KMS-11 (cell line): ENCODE results near the gene PYHIN1.

Experiments used
- H2AFZ ChIP-seq: fragments of 200-600 bp; sonication (generic); 2 replicates; pipeline ENCODE4 v1.6.1; 2016; ENCODE audit warnings: antibody characterized with exemption, mixed run types, low read depth
- H3K27ac ChIP-seq: fragments of 200-600 bp; sonication (generic); 2 replicates; pipeline ENCODE4 v1.6.1; 2016; ENCODE audit warnings: mild to moderate bottlenecking, mixed run types
- H3K27me3 ChIP-seq: fragments of 200-600 bp; sonication (generic); 2 replicates; pipeline ENCODE4 v1.6.1; 2017; ENCODE audit warnings: mild to moderate bottlenecking, low read depth, mixed run types, moderate library complexity; ENCODE audit not compliant: insufficient read depth
- H3K36me3 ChIP-seq: fragments of 200-600 bp; sonication (generic); 2 replicates; pipeline ENCODE4 v1.6.1; 2017; ENCODE audit warnings: mild to moderate bottlenecking, mixed run types; ENCODE audit not compliant: insufficient read depth
- H3K4me1 ChIP-seq: fragments of 200-600 bp; sonication (generic); 2 replicates; pipeline ENCODE4 v1.6.1; 2016; ENCODE audit warnings: mild to moderate bottlenecking, low read depth, mixed run types; ENCODE audit not compliant: poor library complexity, severe bottlenecking
- H3K4me2 ChIP-seq: fragments of 200-600 bp; sonication (generic); 2 replicates; pipeline ENCODE4 v1.7.0; 2016; ENCODE audit warnings: mild to moderate bottlenecking, mixed run types
- H3K4me3 ChIP-seq: fragments of 200-600 bp; sonication (generic); IDR thresholded peaks from 2 replicates; pipeline ENCODE4 v1.6.1; 2017; ENCODE audit warnings: low read depth, low read length, mixed read lengths; ENCODE audit not compliant: insufficient read depth
- H3K79me2 ChIP-seq: fragments of 200-600 bp; sonication (generic); 2 replicates; pipeline ENCODE4 v1.6.1; 2016; ENCODE audit warnings: low read depth, mixed run types; ENCODE audit not compliant: insufficient read depth
- H3K9ac ChIP-seq: fragments of 200-600 bp; sonication (generic); 2 replicates; pipeline ENCODE4 v1.6.1; 2016; ENCODE audit warnings: mild to moderate bottlenecking, mixed run types
- H4K20me1 ChIP-seq: fragments of 200-600 bp; sonication (generic); 2 replicates; pipeline ENCODE4 v1.6.1; 2016; ENCODE audit warnings: mild to moderate bottlenecking, mixed run types; ENCODE audit not compliant: insufficient read depth
- CTCF ChIP-seq: fragments of 200-600 bp; sonication (generic); conservative IDR thresholded peaks from 2 replicates; pipeline ENCODE4 v1.6.1; 2017; ENCODE audit warnings: low read depth, mild to moderate bottlenecking, antibody characterized with exemption, low read length, moderate library complexity, mixed read lengths

PYHIN1 gene

GRCh38 chr1:158931055-158931737, at the start of gene PYHIN1:
PYHIN1 (plus strand) TSS chr1:158931552; CDS start chr1:158936911, 5,359 bp downstream.
- no peak for TF ChIP-seq CTCF
- H3K9ac ChIP-seq: no peak within 1 kb of the TSS
- H3K4me1 ChIP-seq: no peaks in the 10 kb centered on the region
- no peaks in the 10 kb centered on the region for H3K79me2 ChIP-seq
- no peak within 1 kb of the TSS for H3K4me2 ChIP-seq
- no peaks in the 10 kb centered on the region for H3K36me3 ChIP-seq
- H2AFZ ChIP-seq: no peak within 1 kb of the TSS
- H3K4me3 ChIP-seq: no peak within 1 kb of the TSS
- H3K27ac ChIP-seq: no peak within 1 kb of the TSS
- no peaks in the 10 kb centered on the region for H3K27me3 ChIP-seq
- H4K20me1 ChIP-seq: no peaks in the 10 kb centered on the region

- no peaks in the 10 kb centered on the region for H3K36me3 ChIP-seq
- H3K79me2 ChIP-seq: no peaks in the 10 kb centered on the region
- no peaks in the 10 kb centered on the region for H3K4me1 ChIP-seq
- H3K27ac ChIP-seq: no peak overlapping the region
- no peak overlapping the region for H3K4me3 ChIP-seq
- H3K27me3 ChIP-seq: no peaks in the 10 kb centered on the region
- no peaks in the 10 kb centered on the region for H4K20me1 ChIP-seq
- no peak for TF ChIP-seq CTCF
- no peak overlapping the region for H2AFZ ChIP-seq
- no peak overlapping the region for H3K9ac ChIP-seq
- H3K4me2 ChIP-seq: no peak overlapping the region
These were observed 37.7 kb upstream of the PYHIN1 start for GRCh38 chr1:158893654-158894053.

GRCh38 chr1:158898722-158899121, 32.6 kb upstream of the PYHIN1 start:
- H3K4me1 ChIP-seq: no peaks in the 10 kb centered on the region
- no peaks in the 10 kb centered on the region for H4K20me1 ChIP-seq
- TF ChIP-seq CTCF: no peak
- no peak overlapping the region for H2AFZ ChIP-seq
- no peaks in the 10 kb centered on the region for H3K79me2 ChIP-seq
- H3K36me3 ChIP-seq: no peaks in the 10 kb centered on the region
- H3K9ac ChIP-seq: no peak overlapping the region
- H3K27ac ChIP-seq: no peak overlapping the region
- H3K4me2 ChIP-seq: no peak overlapping the region
- H3K4me3 ChIP-seq: no peak overlapping the region
- H3K27me3 ChIP-seq: no peaks in the 10 kb centered on the region

- Histone ChIP-seq H3K79me2 (no peaks in the 10 kb centered on the region), H3K9ac (no peak overlapping the region), H3K4me1 (no peaks in the 10 kb centered on the region), H3K4me2 (no peak overlapping the region), H4K20me1 (no peaks in the 10 kb centered on the region), H3K27ac (no peak overlapping the region), H3K4me3 (no peak overlapping the region), H2AFZ (no peak overlapping the region), H3K36me3 (no peaks in the 10 kb centered on the region), H3K27me3 (no peaks in the 10 kb centered on the region)
- no peak for TF ChIP-seq CTCF
These were observed 29.7 kb upstream of the PYHIN1 start for GRCh38 chr1:158901623-158902022.
